Neural progenitor cell (in vitro differentiated cells): ENCODE measurements around the gene WDR62.

Experiments
- EZH2phosphoT487 ChIP-seq: fragments of 200-600 bp; sonication (generic); IDR thresholded peaks from 2 replicates; pipeline ENCODE4 v1.6.1; 2017; ENCODE audit warnings: antibody characterized with exemption
- TF ChIP-seq, protein P1 (sequence below): fragments of 200-600 bp; sonication (generic); IDR thresholded peaks from 2 replicates; pipeline ENCODE4 v1.5.1; 2017; ENCODE audit warnings: antibody characterized with exemption, mild to moderate bottlenecking

DNA sequence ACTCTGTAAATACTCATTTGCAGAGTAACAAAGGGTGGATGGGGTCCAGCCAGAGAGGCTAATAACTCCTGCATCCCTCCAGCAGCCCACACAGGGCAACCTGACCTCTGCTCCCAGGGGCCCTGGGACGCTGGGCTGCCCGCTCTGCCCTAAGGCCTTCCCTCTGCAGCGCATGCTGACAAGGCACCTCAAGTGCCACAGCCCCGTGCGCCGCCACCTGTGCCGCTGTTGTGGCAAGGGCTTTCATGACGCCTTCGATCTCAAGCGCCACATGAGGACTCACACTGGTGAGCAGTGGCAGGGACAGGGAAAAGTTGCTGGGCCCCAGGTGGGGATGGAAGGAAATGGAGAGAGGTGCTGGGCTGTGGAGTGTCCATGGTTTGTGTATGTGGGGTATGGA is 58.0 kb downstream of the WDR62 start:
- TF ChIP-seq, protein P1, sequence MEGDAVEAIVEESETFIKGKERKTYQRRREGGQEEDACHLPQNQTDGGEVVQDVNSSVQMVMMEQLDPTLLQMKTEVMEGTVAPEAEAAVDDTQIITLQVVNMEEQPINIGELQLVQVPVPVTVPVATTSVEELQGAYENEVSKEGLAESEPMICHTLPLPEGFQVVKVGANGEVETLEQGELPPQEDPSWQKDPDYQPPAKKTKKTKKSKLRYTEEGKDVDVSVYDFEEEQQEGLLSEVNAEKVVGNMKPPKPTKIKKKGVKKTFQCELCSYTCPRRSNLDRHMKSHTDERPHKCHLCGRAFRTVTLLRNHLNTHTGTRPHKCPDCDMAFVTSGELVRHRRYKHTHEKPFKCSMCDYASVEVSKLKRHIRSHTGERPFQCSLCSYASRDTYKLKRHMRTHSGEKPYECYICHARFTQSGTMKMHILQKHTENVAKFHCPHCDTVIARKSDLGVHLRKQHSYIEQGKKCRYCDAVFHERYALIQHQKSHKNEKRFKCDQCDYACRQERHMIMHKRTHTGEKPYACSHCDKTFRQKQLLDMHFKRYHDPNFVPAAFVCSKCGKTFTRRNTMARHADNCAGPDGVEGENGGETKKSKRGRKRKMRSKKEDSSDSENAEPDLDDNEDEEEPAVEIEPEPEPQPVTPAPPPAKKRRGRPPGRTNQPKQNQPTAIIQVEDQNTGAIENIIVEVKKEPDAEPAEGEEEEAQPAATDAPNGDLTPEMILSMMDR = no peak
- no peak for TF ChIP-seq EZH2phosphoT487
